ENCODE measurements around the gene TAF11L7. TPM values are rescaled to one million over a fixed set of nuclear protein-coding genes. Genes with fewer than 3 reads are reported as not detected.

The TAF11L7 gene
- total RNA-seq (2022; extraction: Qiagen RNA extraction; ENCODE audit: low read depth), result not detected in 5 replicates

DNA sequence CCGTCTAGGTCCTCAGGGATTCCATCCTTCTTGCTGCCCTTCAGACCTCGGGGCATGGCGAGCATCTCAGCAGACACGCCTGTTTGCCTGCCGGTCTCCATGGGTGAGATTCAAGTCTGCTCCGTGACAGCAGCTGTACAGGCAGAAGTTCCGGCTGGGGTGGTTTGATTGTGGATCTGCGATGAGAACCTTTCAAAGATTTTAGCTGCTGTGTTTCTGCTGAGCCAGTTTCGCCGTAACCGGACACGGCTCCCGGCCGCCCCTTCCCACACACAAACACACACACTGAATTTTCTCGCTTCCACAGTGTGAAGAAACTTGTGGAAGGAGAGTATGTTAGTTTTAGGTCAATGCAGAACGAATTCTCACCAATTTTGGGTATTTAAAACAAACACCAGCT is at the start of gene TAF11L7:
Gene TAF11L7, minus strand, starts transcription at position 101 of the 400 bp plus-strand sequence.

DNA sequence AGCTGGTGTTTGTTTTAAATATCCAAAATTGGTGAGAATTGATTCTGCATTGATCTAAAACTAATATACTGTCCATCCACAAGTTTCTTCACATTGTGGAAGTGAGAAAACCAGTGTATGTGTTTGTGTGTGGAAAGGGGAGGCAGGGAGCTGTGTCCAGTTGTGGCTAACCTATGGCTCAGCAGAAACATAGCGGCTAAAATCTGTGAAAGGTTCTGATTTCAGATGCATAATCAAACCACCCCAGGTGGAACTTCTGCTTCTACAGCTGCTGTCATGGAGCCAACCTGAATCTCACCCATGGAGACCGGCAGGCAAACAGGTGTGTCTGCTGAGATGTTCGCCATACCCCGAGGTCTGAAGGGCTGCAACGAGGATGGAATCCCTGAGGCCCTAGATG is 48.6 kb upstream of the TAF11L7 start, which contains the start of gene TAF11L14:
Gene TAF11L14, plus strand, starts transcription at position 301 of the 400 bp plus-strand sequence.

DNA sequence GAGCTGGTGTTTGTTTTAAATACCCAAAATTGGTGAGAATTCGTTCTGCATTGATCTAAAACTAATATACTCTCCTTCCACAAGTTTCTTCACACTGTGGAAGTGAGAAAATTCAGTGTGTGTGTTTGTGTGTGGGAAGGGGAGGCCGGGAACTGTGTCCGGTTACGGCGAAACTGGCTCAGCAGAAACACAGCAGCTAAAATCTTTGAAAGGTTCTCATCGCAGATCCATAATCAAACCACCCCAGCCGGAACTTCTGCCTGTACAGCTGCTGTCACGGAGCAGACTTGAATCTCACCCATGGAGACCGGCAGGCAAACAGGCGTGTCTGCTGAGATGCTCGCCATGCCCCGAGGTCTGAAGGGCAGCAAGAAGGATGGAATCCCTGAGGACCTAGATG is 46.2 kb upstream of the TAF11L7 start, which contains the start of gene TAF11L13:
Gene TAF11L13, plus strand, starts transcription at position 301 of the 400 bp plus-strand sequence.

GRCh38 chr5:17610092-17610491 is 24.5 kb upstream of the TAF11L7 start, which contains the start of gene TAF11L12:
Gene TAF11L12, plus strand, starts transcription at chr5:17610392.

DNA sequence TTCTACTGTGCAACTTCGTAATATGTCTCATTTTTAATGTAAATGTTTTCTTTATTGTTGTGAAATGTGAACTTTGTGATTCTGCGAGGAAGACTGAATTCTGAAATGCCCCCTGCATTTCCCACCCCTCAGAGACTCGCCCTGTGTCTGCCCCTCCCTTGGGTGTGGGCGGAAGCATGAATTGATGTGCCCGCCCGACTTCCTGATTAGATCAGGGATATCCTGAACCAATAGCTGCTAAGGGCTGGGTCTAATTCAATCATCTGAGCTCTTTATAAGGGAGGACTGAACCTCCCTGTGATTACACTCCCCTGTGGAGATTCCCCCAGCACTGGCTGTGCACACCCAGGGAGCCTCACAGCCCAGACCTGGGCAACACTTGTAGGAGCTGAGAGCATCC is 18.3 kb upstream of the TAF11L7 start, which contains the start of gene TAF11L11:
Gene TAF11L11, plus strand, starts transcription at position 304 of the 400 bp plus-strand sequence.

DNA sequence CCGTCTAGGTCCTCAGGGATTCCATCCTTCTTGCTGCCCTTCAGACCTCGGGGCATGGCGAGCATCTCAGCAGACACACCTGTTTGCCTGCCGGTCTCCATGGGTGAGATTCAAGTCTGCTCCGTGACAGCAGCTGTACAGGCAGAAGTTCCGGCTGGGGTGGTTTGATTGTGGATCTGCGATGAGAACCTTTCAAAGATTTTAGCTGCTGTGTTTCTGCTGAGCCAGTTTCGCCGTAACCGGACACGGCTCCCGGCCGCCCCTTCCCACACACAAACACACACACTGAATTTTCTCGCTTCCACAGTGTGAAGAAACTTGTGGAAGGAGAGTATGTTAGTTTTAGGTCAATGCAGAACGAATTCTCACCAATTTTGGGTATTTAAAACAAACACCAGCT is 12.2 kb upstream of the TAF11L7 start, which contains the start of gene TAF11L10:
Gene TAF11L10, minus strand, starts transcription at position 101 of the 400 bp plus-strand sequence.

DNA sequence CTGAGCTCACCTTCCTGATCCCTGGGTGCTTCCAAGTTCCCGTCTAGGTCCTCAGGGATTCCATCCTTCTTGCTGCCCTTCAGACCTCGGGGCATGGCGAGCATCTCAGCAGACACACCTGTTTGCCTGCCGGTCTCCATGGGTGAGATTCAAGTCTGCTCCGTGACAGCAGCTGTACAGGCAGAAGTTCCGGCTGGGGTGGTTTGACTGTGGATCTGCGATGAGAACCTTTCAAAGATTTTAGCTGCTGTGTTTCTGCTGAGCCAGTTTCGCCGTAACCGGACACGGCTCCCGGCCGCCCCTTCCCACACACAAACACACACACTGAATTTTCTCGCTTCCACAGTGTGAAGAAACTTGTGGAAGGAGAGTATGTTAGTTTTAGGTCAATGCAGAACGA is 8.7 kb upstream of the TAF11L7 start, which contains the start of gene TAF11L9:
Gene TAF11L9, minus strand, starts transcription at position 140 of the 400 bp plus-strand sequence.

GRCh38 chr5:17590860-17591259 is 5.3 kb upstream of the TAF11L7 start, which contains the start of gene TAF11L8:
Gene TAF11L8, minus strand, starts transcription at chr5:17590960.

Other genes starting within 250 kb of the TAF11L7 start
- gene TAF11L2, start 87.5 kb downstream of the TAF11L7 start, total RNA-seq (2022; extraction: Qiagen RNA extraction; ENCODE audit: low read depth), result not detected in 5 replicates
- gene TAF11L3, start 67.4 kb downstream of the TAF11L7 start, total RNA-seq (2022; extraction: Qiagen RNA extraction; ENCODE audit: low read depth), result not detected in 5 replicates
- gene TAF11L4, start 64.0 kb downstream of the TAF11L7 start, total RNA-seq (2022; extraction: Qiagen RNA extraction; ENCODE audit: low read depth), result not detected in 5 replicates
- not detected in 5 replicates for gene TAF11L5, start 60.5 kb downstream of the TAF11L7 start, total RNA-seq (2022; extraction: Qiagen RNA extraction; ENCODE audit: low read depth)
- gene TAF11L6, start 57.1 kb downstream of the TAF11L7 start, total RNA-seq (2022; extraction: Qiagen RNA extraction; ENCODE audit: low read depth), result not detected in 5 replicates
- gene TAF11L8, start 5.2 kb upstream of the TAF11L7 start, total RNA-seq (2022; extraction: Qiagen RNA extraction; ENCODE audit: low read depth), result not detected in 5 replicates
- not detected in 5 replicates for gene TAF11L9, start 8.6 kb upstream of the TAF11L7 start, total RNA-seq (2022; extraction: Qiagen RNA extraction; ENCODE audit: low read depth)
- gene TAF11L10, start 12.1 kb upstream of the TAF11L7 start, total RNA-seq (2022; extraction: Qiagen RNA extraction; ENCODE audit: low read depth), result not detected in 5 replicates
- 0.10 to 0.31 TPM (median 0.21 TPM) in 5 replicates for gene TAF11L11, start 18.4 kb upstream of the TAF11L7 start, total RNA-seq (2022; extraction: Qiagen RNA extraction; ENCODE audit: low read depth)
- gene TAF11L12, start 24.6 kb upstream of the TAF11L7 start, total RNA-seq (2022; extraction: Qiagen RNA extraction; ENCODE audit: low read depth), result 0.14 TPM in 1 of 5 replicates, not detected in the others
- not detected in 5 replicates for gene TAF11L13, start 46.3 kb upstream of the TAF11L7 start, total RNA-seq (2022; extraction: Qiagen RNA extraction; ENCODE audit: low read depth)
- gene TAF11L14, start 48.7 kb upstream of the TAF11L7 start, total RNA-seq (2022; extraction: Qiagen RNA extraction; ENCODE audit: low read depth), result not detected in 5 replicates

Measured in A549 treated with GW870086 at 1 μM for 4 hours (cell line).